ENCODE measurements around the gene FMNL2. TPM values are rescaled to one million over a fixed set of nuclear protein-coding genes. Genes with fewer than 3 reads are reported as not detected.
A peak's percentile ranks its signal among the peaks of the same experiment; 100 is the strongest.

FMNL2 gene
- total RNA-seq, 1 donor from 2014 or later = 24.7 TPM

GRCh38 chr2:152413228-152414030, 78.5 kb downstream of the FMNL2 start:
- Histone ChIP-seq H3K4me3 (ENCODE audit: low read depth, low read length) (no peak overlapping the region), H3K36me3 (ENCODE audit: control insufficient read depth, insufficient read depth, low read length) (no peaks in the 10 kb centered on the region), H3K27me3 (ENCODE audit: control insufficient read depth, insufficient read depth, low read length) (no peaks in the 10 kb centered on the region)
- TF ChIP-seq, protein P1, sequence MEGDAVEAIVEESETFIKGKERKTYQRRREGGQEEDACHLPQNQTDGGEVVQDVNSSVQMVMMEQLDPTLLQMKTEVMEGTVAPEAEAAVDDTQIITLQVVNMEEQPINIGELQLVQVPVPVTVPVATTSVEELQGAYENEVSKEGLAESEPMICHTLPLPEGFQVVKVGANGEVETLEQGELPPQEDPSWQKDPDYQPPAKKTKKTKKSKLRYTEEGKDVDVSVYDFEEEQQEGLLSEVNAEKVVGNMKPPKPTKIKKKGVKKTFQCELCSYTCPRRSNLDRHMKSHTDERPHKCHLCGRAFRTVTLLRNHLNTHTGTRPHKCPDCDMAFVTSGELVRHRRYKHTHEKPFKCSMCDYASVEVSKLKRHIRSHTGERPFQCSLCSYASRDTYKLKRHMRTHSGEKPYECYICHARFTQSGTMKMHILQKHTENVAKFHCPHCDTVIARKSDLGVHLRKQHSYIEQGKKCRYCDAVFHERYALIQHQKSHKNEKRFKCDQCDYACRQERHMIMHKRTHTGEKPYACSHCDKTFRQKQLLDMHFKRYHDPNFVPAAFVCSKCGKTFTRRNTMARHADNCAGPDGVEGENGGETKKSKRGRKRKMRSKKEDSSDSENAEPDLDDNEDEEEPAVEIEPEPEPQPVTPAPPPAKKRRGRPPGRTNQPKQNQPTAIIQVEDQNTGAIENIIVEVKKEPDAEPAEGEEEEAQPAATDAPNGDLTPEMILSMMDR (IDR thresholded peaks at IDR 0.05; ENCODE audit: insufficient read depth, low read length, severe bottlenecking) = no peak
- DNase-seq (ENCODE audit: low read depth) = no peak
- FAIRE-seq = no peak

- Histone ChIP-seq H3K4me3 (ENCODE audit: low read depth, low read length) (no peak overlapping the region), H3K36me3 (ENCODE audit: control insufficient read depth, insufficient read depth, low read length) (no peaks in the 10 kb centered on the region), H3K27me3 (ENCODE audit: control insufficient read depth, insufficient read depth, low read length) (no peaks in the 10 kb centered on the region)
- DNase-seq (ENCODE audit: low read depth) = peak; percentile 95
- no peak for FAIRE-seq
- TF ChIP-seq, protein P1 (IDR thresholded peaks at IDR 0.05; ENCODE audit: insufficient read depth, low read length, severe bottlenecking) = no peak
Measured at GRCh38 chr2:152415231-152415642, 80.3 kb downstream of the FMNL2 start.

GRCh38 chr2:152415796-152416195, 80.8 kb downstream of the FMNL2 start:
- no peaks in the 10 kb centered on the region for H3K36me3 ChIP-seq (ENCODE audit: control insufficient read depth, insufficient read depth, low read length)
- no peaks in the 10 kb centered on the region for H3K27me3 ChIP-seq (ENCODE audit: control insufficient read depth, insufficient read depth, low read length)
- FAIRE-seq (no peak), DNase-seq (ENCODE audit: low read depth) (no peak)
- H3K4me3 ChIP-seq (ENCODE audit: low read depth, low read length) = no peak overlapping the region
- TF ChIP-seq, protein P1 (IDR thresholded peaks at IDR 0.05; ENCODE audit: insufficient read depth, low read length, severe bottlenecking) = no peak

DNA sequence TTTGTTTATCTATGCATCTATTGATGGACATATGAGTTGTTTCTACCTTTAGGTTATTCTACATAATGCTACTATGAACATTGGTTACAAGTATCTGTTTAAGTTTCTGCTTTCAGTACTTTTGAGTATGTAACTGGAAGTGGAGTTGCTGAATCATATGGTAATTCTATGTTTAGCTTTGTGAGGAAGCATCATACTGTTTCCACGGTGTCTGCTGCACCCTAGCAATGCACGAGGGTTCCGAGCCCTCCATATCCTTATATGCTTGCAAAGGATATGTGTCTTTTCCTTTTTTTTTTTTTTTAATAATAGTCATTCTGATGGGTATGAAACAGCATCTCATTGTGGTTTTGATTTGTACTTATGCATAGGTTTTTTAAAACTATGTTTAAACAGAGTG, 83.7 kb downstream of the FMNL2 start:
- Histone ChIP-seq H3K4me3 (ENCODE audit: low read depth, low read length) (no peak overlapping the region), H3K36me3 (ENCODE audit: control insufficient read depth, insufficient read depth, low read length) (no peaks in the 10 kb centered on the region), H3K27me3 (ENCODE audit: control insufficient read depth, insufficient read depth, low read length) (no peaks in the 10 kb centered on the region)
- DNase-seq (ENCODE audit: low read depth) = peak; percentile 29
- TF ChIP-seq, protein P1 (IDR thresholded peaks at IDR 0.05; ENCODE audit: insufficient read depth, low read length, severe bottlenecking) = no peak
- FAIRE-seq = no peak

- no peaks in the 10 kb centered on the region for H3K27me3 ChIP-seq (ENCODE audit: control insufficient read depth, insufficient read depth, low read length)
- DNase-seq (ENCODE audit: low read depth) (no peak), FAIRE-seq (no peak)
- TF ChIP-seq, protein P1 (IDR thresholded peaks at IDR 0.05; ENCODE audit: insufficient read depth, low read length, severe bottlenecking) = no peak
- no peaks in the 10 kb centered on the region for H3K36me3 ChIP-seq (ENCODE audit: control insufficient read depth, insufficient read depth, low read length)
- H3K4me3 ChIP-seq (ENCODE audit: low read depth, low read length) = no peak overlapping the region
Measured at GRCh38 chr2:152419944-152420343, 85.0 kb downstream of the FMNL2 start.

DNA sequence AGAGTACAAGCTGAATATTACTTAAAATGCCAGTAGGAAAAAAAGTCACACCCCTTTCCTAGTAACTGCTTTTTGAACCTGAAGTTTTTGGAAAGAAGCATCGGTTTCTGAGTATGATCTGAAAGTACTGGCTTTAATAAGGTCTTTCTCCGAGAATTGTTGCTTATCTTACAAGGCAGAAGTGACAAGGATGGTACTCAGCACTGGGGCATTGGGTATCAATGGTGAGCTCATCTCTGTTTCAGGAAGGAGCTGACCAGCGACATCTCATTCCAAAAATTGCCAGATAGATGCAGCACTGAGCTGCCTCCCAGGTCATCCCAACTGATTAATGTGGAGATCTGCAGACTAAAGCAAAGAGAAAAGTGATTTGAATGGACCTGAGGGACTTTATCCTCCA, 85.4 kb downstream of the FMNL2 start:
- no peaks in the 10 kb centered on the region for H3K27me3 ChIP-seq (ENCODE audit: control insufficient read depth, insufficient read depth, low read length)
- FAIRE-seq = no peak
- DNase-seq (ENCODE audit: low read depth) = no peak
- H3K4me3 ChIP-seq (ENCODE audit: low read depth, low read length) = no peak overlapping the region
- no peaks in the 10 kb centered on the region for H3K36me3 ChIP-seq (ENCODE audit: control insufficient read depth, insufficient read depth, low read length)
- TF ChIP-seq, protein P1 (IDR thresholded peaks at IDR 0.05; ENCODE audit: insufficient read depth, low read length, severe bottlenecking) = no peak
